ENCODE data around the gene KRT36.
A peak's percentile ranks its signal among the peaks of the same experiment; 100 is the strongest.

The KRT36 gene

DNA sequence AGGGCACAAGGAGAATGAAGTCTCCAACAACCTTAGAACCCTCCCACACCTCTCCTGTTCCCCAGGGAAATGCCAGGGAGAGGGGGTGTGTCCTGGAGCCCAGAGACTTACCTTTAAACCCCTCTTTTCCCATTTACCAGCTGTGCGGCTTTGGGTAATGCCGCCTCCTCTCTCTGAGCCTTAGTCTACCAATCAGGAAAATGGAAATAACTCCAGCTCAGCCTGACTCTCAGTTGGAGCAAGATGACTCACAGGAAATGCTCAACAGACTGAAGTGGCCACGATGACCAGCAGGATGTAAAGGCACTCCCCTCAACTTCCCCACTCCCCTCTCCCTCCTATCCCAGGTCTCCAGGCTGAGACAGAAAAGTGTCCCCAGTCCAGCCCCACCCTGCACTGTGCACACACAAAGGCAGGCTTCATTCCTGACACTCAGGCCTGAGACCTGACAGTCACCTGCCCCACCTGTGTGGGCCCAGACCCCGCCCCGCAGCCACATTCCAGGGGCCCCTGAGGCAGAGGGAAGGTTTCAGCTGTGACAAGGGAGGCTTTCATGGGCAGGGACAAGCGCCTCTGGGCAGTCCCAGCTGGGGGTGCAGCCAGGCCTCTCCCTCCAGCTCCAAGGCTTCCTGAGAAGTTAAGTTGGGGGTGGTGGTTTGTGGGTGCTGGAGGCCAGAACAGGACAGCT is 32.0 kb upstream of the KRT36 start:
- DNase-seq = no peak

DNA sequence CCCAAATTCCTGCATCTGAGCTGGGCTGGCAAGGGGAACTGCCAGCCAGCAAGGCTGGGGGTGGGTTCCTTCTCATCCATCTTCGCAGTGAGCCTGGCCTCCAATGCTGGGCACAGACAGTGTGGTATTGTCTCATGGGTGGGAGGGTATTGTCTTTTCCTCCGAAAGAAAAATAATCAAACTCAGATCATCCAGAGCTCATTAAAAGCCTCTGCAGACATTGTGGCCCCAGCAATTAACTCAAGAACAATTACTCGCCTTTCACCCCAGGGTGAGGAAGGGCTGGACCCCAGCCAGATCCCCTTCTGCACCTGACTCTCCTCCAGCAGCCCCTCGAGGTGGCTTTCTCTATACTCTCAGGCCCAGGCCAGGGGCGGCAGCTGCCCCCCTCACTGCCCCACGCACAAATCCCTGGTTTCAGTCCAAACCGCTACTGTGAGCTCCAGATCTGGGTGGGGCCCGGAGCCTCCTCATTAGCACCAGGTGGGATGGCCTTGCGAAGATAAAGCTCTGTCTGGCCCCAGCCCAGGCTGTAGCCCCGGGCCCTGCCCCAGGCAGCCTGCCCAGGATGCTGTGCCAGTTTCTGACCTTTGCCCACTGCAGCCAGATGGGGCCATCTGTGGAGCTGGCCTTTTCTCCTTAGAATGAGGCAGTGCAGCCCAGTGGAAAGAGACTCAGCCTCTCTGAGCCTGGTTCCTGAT is 31.3 kb upstream of the KRT36 start:
- DNase-seq = peak; percentile 70

DNA sequence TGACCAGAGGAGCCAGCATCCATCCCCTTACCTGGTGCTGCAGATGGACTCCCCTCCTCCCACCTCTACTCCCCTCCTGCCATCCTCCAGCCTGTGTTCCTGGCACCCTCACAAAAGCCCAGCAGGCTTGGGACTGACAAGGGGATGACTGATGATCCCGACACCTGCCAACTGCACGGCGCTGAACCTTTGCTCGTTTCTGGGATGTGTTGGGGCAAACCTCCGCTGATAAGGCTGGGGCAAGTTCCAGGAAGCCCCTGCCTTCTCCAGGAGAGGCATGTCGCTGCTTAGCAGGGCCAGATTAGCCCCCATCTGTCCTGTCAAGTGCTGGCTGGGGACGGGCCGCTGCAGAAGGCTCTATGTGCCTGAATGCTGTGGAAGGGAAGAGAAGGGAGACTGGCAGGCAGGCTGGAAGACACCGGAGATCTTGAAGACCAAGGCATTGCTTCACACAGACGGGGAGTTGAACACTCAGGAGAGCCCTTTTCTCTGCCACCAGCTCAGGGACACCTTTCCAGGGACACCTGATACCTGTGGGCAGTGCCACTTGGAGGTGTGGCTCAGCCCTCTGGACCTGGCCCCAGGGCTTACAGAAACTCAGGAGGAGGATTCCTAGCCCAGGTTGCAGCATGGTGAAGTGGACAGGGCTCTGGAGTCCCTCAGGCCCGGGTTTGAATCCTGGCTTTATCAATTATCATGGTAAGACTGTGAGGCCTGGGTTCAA is 30.0 kb upstream of the KRT36 start:
- DNase-seq = no peak

DNA sequence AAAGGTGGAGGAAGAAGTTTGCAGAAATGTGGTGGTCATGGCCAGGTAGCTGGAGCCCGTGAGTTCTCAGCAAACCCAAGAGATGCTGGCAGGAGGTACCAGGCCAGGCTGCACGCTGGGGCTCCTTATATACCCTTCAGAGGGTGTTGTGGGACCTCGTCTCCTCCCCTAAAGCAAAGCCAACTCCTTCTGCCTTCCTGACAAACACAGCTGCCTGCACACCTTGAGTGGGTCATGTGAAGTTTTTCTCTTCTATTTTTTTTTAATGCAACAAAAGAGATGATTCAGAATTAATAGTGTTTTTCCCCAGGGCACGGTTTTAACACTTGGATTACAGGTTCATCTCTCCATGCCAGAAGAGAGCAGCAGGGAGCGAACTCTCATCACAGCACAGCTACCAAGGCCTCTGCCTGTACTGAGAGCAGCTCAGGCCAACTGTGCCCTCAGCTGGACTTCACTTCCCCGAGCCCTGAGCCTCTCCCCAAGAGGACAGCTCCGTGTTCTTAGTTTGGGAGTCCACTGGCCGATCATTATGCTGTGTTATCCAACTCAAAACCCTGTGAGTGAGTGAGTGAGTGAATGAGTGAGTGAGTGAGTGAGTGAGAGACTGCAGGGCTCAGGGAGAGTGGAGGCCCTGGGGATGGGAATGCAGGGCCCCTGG is 29.2 kb upstream of the KRT36 start, which contains the start of gene KRT15:
KRT15 (minus strand) TSS at position 102 of the 661 bp plus-strand sequence; CDS start at position 39, 63 bp downstream.
- DNase-seq = no peak

DNA sequence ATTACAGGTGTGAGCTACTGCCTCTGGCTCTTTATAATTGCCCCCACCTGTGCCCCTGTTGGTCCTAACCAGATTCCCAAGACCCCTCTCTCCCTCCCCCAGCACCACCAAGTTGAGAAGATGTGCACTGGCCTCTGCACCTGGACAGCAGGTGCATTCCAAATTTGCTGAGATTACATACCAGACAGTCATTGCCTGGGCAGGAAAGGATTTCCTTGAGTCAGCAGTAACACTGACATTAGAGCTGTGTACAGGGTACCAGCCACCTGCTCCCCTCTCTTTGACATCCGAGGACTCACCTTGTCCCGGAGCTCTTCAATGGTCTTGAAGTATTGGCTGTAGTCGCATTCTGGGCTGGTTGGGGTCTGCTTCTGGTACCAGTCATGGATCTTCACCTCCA is 28.3 kb upstream of the KRT36 start:
- DNase-seq = no peak

DNA sequence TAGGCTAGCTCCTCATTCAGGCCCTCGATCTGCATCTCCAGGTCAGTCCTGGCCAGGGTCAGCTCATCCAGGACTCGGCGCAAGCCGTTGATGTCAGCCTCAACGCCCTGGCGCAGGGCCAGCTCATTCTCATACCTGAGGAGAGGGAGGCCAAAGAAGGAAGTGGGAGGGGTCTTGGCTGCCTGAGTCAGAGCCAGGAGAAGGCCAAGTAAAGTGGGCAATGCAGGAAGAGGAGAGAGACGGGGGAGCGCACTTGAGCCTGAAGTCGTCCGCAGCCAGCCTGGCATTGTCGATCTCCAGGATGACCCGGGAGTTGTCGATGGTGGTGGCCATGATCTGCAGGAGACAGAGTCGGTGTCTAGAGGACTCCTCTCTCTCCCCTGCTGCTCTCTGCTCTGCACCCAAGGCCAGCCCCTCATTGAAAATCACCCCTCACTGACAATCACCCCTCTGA is 27.1 kb upstream of the KRT36 start:
- no peak for DNase-seq

DNA sequence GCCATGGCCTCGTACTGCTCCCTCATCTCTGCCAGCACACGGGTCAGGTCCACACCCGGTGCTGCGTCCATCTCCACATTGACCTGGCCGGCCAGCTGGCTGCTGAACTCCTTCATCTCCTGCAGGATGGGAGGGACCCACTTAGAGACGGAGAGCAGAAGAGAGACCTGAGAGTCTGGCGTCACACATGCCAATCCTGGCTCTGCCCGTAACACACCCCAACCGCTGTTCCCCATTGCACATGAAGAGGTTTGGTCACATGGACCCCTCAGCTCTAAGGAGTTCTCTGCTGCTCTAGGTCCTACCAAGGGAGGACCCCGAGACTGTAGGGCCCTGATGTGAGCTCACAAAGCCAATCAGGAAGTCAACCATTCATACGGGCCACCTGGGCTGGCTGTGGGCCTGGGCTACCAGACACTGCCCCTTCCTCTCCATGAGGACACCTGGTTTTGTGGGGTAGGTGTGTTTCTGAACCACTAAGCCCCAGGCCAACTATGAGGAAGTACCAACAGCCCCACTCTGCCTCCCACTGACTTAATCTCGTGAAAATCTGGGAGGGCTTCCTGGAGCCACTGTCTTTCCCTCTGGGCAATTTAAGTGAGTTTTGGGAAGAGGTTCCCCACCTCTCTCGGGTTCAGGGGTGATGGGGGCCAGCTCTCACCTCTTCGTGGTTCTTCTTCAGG is 26.6 kb upstream of the KRT36 start:
- DNase-seq = no peak

DNA sequence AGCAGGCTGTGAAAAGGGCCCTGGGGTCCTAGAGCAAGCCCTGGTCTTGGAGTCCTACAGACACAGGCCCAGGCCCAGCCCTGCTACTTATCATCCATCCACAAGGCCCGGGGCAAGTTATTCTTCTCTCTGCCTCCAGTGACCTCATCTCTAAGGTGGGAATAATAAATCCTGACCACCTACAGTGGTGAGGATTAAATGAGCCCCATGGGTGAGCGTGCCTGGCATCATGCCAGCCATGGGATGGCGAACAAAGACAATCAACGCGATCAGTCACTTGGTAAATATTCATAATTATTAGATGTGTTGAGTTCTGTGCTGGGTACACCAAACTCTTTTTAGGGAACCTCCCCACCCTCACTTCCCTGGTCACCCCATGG is 23.4 kb upstream of the KRT36 start:
- DNase-seq = no peak

DNA sequence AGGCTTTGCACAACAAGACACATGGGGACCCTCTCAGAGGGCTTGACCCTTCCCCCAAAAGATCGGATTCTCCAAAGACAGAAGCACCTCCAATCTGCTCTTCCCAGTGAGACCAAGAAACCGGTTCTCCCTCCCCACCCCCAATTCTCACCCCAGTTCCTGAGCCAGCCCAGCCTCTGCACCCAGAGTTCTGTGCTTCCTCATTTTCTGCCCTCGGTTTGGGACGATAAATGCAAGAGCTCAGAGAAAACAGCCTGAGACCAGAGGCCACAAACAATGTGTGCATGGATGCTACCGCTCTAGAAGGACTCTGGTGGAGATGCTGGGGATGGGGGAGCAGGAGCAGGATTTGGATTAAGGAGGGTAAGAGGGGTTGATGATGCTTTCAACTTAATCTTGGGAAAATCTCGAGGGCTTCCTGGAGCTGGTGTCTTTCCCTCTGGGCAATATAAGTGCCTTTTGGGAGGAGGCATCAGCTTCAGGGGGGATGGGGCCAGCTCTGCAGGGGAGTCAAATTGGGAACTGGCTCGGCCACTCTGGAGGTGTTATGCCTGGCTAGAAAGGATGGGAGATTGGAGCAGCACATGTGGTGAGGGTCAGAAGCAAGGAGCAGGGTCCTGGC is 22.9 kb upstream of the KRT36 start:
- DNase-seq = no peak

DNA sequence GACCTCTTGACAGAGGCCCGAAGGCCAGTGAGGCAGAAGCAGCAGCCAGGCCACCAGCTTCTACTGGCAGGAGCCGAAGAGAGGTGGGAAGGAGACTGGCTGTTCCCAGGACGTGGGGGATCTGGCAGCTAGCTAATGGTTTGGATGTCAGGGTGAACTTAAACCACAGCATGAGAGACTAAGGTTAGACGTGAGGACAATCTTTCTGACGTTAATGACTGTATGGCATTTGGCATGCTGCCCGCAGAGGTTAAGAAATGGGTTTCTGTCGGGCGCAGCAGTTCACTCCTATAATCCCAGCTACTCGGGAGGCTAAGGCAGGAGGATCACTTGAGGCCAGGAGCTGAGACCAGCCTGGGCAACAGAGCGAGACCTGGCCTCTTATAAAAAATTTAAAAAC is 22.0 kb upstream of the KRT36 start:
- DNase-seq = no peak

DNA sequence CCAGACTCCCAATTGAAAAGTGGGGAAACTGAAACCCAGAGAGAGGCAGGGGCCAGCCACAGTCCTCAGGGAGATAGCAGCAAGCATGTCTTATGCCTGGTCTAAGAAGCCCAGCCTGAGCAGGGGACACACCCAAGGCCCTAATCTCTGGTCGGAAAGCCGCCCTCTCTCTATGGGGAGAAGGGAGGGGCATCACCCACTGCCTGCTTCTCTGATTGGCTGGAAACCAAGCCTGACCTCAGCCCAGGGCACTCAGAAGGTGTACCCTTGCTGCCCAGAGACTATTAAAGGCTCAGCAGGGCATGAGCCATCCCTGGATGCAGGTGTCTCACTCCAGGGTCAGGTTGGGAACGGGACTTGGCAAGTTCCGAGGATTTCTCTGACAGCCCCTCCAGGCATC is 21.4 kb upstream of the KRT36 start:
- DNase-seq = peak; percentile 94

DNA sequence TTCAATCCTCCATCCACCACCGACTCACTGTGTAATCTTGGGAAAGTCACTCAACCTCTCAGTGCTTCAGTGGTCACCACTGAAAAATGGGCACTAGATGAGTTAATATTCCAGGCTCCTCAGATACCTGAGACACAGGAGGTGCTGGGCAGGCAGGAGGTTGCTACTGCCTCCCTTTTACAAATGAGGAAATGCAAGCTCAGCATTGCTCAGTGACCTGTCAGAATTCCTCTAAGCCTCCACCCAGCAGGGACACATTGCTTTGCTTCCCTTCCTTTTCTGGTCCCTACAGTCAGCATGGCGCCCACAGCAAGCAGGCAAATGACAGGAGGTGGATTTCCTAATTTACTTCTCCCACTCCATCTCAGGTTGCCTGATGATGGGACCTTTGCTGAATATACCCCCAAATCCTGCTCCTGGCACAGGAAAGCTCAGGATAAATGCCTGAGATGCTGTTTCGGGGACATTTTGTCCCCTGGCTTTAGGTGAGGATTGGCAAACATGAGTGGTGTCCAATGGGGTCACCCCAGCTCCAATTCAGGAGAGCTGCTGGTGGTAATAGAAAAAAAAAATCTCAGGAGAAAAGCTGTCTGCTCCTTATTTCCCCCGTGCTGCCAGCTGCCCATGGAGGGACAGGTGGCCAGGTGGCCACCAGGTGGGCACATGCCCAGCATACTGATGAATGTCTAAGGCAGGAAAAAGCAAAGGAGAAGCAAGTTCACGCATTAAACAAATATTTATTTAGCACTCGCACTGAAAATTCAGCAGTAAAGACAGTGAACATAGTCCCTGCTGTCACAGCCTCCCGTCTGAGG is 20.7 kb upstream of the KRT36 start:
- DNase-seq = no peak

DNA sequence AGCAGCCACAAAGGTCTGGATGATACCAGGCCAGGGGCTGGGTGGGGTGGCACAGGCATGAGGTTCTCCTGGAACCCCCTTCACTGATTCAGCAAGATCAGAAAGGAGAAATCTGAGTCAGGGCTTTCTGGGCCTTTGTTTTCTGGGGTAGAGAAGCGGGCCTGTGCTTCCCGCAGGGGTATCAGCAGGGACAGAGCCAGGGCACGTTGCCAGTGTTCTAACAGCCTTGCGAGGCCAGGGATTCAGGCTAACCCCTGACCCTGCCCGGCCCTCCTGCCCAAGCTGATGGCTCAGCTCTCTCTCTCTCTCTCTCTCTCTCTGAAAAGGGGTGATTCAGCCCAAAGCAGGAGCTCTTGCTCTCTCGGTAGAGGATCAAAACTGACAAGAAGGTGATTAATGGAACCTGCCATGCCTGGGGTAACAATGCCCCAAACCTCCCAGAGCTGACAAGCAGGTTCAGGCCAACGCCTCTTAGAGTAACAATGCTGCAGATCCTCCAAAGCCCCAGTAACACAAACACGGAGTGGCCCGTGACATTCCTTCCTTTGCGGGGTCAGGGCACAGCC is 17.7 kb upstream of the KRT36 start:
- no peak for DNase-seq

DNA sequence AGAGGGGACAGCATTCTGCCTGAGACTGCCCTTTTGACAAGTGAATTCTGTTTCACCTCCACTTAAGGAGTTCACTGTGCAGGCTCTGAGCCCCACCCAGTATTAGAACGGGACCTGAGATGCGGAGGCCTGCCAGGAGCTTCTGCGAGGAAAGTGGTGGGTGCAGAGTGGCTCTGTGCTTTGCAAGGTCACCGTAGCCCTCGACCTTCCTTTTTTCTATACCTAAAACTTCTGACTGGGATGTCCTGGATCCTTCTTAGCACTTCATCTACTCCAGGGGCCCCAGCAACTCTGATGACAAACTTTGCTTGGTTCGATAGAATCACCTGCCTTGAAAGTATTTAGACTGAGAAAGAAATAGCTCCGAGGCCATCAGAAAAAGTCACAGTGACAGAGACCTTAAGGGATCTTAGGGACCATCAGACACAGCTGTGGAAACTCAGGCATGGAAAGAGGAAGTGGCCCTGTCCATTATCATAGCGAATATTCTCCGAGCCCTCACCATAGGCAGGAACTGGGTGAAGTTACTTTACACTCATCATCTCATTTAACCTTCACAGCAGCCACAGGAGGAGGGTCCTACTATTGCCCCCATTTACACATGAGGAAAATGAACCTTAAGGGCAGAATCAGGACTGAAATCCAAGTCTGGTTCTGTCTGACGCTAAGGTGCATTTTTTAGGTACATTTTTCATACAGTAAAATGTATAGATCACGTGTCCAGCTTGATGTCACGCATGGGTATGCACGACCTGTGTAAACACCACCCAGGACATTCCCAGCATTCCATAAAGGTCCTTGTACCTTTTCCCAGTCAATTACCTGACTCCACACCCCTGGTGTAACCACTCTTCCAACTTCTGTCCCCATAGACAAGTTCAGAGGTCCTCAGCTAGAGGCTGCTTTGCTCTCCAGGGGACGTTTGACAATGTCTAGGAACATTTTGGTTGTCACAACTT is 16.4 kb upstream of the KRT36 start:
- DNase-seq = peak; percentile 43

DNA sequence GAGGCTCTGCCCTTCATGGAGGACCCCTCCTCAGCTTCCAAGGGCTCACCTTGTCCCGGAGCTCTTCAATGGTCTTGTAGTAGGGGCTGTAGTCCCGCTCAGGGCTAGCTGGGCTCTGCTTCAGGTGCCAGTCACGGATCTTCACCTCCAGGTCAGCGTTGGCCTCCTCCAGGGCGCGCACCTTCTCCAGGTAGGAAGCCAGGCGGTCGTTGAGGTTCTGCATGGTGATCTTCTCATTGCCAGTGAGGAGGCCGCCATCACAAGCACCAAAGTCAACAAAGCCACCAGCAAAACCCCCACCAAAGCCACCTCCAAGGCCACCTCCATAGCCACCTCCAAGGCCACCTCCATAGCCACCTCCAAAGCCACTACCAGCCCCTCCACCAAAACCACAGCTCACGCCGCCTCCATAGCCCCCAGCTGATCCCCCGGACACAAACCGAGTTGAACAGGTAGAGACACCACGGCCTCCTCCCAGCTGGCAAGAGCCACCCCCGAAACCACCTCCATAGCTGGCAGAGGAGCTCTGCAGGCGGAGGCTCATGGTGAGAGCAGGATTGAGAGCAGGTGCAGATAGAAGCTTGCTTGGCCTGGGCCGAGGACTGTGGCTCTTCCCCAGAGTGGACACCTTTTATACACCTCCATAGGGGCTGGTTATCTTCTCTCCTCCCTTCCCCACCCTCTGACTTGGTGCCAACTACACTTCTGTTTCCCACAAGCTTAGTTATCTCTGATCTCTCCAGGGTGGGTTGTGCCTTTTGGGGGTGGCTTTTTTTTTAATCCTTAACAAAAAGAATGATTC is 15.5 kb upstream of the KRT36 start, which contains the start of gene KRT13:
KRT13 (minus strand) TSS at position 606 of the 802 bp plus-strand sequence; CDS start at position 544, 62 bp downstream.
- DNase-seq = peak; percentile 83

DNA sequence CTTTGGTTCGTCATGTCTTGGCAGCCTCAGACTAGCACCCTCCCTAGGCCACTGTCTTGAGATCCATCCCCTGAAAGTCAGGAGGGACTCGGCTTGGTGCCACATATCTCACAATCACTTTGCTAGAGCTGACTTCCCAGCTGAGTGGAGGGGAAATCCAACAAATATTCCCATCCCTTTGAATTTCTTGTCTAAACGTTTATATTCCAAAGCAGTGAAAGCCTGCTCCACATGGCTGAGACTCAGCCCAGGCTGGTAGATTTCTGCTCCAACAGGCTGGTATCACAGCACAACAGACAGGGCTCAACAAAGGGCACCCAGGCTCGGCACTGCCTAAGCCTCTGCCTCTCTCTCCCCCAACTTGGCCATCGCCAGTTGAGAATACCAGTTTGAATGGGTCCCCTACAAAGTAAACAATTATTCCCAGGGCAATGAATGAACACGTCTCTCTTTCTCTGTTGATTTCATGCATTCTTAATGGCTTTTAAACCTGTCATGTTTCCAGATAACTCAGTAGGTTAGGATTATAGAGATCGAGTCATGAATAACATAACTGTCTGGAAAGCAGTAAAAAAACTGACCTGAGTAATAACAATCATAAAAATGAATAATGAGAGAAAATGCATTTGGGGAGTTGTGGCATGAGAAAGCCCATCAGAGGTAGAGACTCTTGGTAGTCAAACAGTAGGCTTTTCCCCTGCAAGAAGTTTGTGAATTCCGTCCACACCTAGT is 14.7 kb upstream of the KRT36 start:
- DNase-seq = no peak

DNA sequence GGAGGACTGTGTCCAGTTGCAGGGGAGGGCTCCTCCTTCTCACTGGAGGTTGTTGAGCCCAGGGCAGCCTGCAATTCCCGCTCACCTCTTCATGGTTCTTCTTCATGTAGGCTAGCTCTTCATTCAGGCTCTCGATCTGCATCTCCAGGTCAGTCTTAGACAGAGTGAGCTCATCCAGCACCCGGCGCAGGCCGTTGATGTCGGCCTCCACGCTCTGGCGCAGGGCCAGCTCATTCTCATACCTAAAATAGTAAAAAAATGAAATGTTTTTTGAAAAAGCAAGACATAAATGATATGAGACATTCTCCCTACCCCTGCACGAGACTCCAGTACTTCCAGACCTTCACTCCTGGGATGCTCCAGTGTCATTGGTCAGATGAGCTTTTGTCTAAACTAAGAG is 13.5 kb upstream of the KRT36 start:
- DNase-seq = no peak
